MCF 10A (cell line): ENCODE measurements around the gene EWSR1. TPM values are rescaled to one million over a fixed set of nuclear protein-coding genes. Genes with fewer than 3 reads are reported as not detected.

Experiments used
- BruUV-seq: library from RNA; stranded (reverse); fragments of 400-500 nt; replicated peaks from 2 replicates; lab custom pipeline; 2021; lab: Mats Ljungman, UMichigan
- CTCF ChIA-PET: fragments of 300-600 bp; sonication (Branson Sonifier 250); formaldehyde crosslinking; extraction: SDS; loops from one replicate; lab custom pipeline; 2021; ENCODE audit warnings: antibody characterized with exemption, inconsistent platforms; lab: Yijun Ruan, JAX
- POLR2A ChIA-PET: fragments of 300-600, 350-650 bp; sonication (Branson Sonifier 250); formaldehyde crosslinking; extraction: SDS; loops from one replicate; lab custom pipeline; 2020; ENCODE audit warnings: antibody characterized with exemption, inconsistent platforms; lab: Yijun Ruan, JAX
- DNase-seq: peaks from one replicate; pipeline ENCODE4 v3.0.0-alpha.2; 2018; ENCODE audit not compliant: unreplicated experiment
- H3K27ac Mint-ChIP-seq: one replicate; pipeline ENCODE4 v1.8.0; 2022; ENCODE audit warnings: mild to moderate bottlenecking, low read depth, mixed read lengths; ENCODE audit not compliant: unreplicated experiment
- H3K27me3 Mint-ChIP-seq: one replicate; pipeline ENCODE4 v1.8.0; 2022; ENCODE audit warnings: mixed read lengths; ENCODE audit not compliant: insufficient read depth, unreplicated experiment
- H3K36me3 Mint-ChIP-seq: one replicate; pipeline ENCODE4 v1.8.0; 2022; ENCODE audit warnings: mild to moderate bottlenecking, moderate library complexity, mixed read lengths; ENCODE audit not compliant: insufficient read depth, unreplicated experiment
- H3K4me1 Mint-ChIP-seq: one replicate; pipeline ENCODE4 v1.8.0; 2022; ENCODE audit warnings: mixed read lengths; ENCODE audit not compliant: insufficient read depth, unreplicated experiment
- H3K4me3 Mint-ChIP-seq: one replicate; pipeline ENCODE4 v1.8.0; 2022; ENCODE audit warnings: mild to moderate bottlenecking, moderate library complexity, mixed read lengths; ENCODE audit not compliant: unreplicated experiment
- H3K9me3 Mint-ChIP-seq: one replicate; pipeline ENCODE4 v1.8.0; 2022; ENCODE audit warnings: mixed read lengths; ENCODE audit not compliant: unreplicated experiment
- CTCF ChIP-seq: fragments of 200-600 bp; IDR thresholded peaks from one replicate; pipeline ENCODE4 v1.8.0; 2022; ENCODE audit warnings: antibody characterized with exemption, mild to moderate bottlenecking; ENCODE audit not compliant: unreplicated experiment
- intact Hi-C: fragments of 100-400 bp; cut with micrococcal nuclease; formaldehyde crosslinking; loops from 2 replicates; pipeline ENCODE4 v1.14.1; 2022
- total RNA-seq: library from RNA; stranded (reverse); gene quantifications from 2 replicates; pipeline ENCODE4 v1.2.3, GENCODE V29; 2022

EWSR1 gene
- total RNA-seq, 1 experiment from 2014 or later: 486 TPM

GRCh38 chr22:29291215-29291614 is 23.1 kb downstream of the EWSR1 start:
- intact Hi-C loops: no loop called here
- TF ChIP-seq CTCF: no peak
- H3K4me1 Mint-ChIP-seq: no peaks in the 10 kb centered on the region
- POLR2A ChIA-PET: interaction anchor here (0.7 to 1.0 kb wide), 2 partner anchors 10 to 17 kb away, joined by 3 to 5 read pairs; no protein-coding TSS in a partner anchor
- no peak overlapping the region for H3K27ac Mint-ChIP-seq
- H3K4me3 Mint-ChIP-seq: no peak overlapping the region
- no peak for DNase-seq
- CTCF ChIA-PET: no interaction called here
- no peaks in the 10 kb centered on the region for H3K9me3 Mint-ChIP-seq
- BruUV-seq: no TSS peak
- H3K27me3 Mint-ChIP-seq: no peaks in the 10 kb centered on the region
- H3K36me3 Mint-ChIP-seq: peaks cover 100% of the 10 kb centered on the region

GRCh38 chr22:29292379-29292778 is 24.3 kb downstream of the EWSR1 start:
- intact Hi-C loops: no loop called here
- H3K36me3 Mint-ChIP-seq: peaks cover 100% of the 10 kb centered on the region
- H3K9me3 Mint-ChIP-seq: no peaks in the 10 kb centered on the region
- TF ChIP-seq CTCF: no peak
- no peak overlapping the region for H3K27ac Mint-ChIP-seq
- no peak overlapping the region for H3K4me3 Mint-ChIP-seq
- POLR2A ChIA-PET: interaction anchor here (1.1 kb wide), 1 partner anchor 11 kb away, joined by 4 read pairs; no protein-coding TSS in a partner anchor
- DNase-seq: no peak
- BruUV-seq: no TSS peak
- no peaks in the 10 kb centered on the region for H3K27me3 Mint-ChIP-seq
- CTCF ChIA-PET: no interaction called here
- no peaks in the 10 kb centered on the region for H3K4me1 Mint-ChIP-seq

- Mint-ChIP-seq H3K4me3 (no peak overlapping the region), H3K27ac (no peak overlapping the region), H3K27me3 (no peaks in the 10 kb centered on the region), H3K36me3 (peaks cover 75% of the 10 kb centered on the region), H3K9me3 (no peaks in the 10 kb centered on the region), H3K4me1 (peaks cover 7% of the 10 kb centered on the region)
- POLR2A ChIA-PET: no interaction called here
- no peak for TF ChIP-seq CTCF
- intact Hi-C loops: no loop called here
- CTCF ChIA-PET: interaction anchor here (0.6 kb wide), 1 partner anchor 21 kb away, joined by 3 read pairs; no protein-coding TSS in a partner anchor
- DNase-seq: no peak
- no TSS peak for BruUV-seq
Measured at GRCh38 chr22:29298641-29299040, 30.6 kb downstream of the EWSR1 start.

GRCh38 chr22:29299136-29299900 is 31.2 kb downstream of the EWSR1 start:
- Mint-ChIP-seq H3K27ac (no peak overlapping the region), H3K9me3 (no peaks in the 10 kb centered on the region), H3K36me3 (peaks cover 68% of the 10 kb centered on the region), H3K4me1 (peaks cover 7% of the 10 kb centered on the region), H3K4me3 (no peak overlapping the region), H3K27me3 (no peaks in the 10 kb centered on the region)
- no TSS peak for BruUV-seq
- POLR2A ChIA-PET: no interaction called here
- CTCF ChIA-PET: interaction anchor here (0.5 to 0.6 kb wide), 2 partner anchors 20 to 517 kb away, joined by 3 read pairs; no protein-coding TSS in a partner anchor
- no peak for DNase-seq
- no peak for TF ChIP-seq CTCF
- intact Hi-C loops: no loop called here
